ENCODE results near the gene ZNF554.

The ZNF554 gene

GRCh38 chr19:2834294-2834871, 14.7 kb downstream of the ZNF554 start:
- no peak for DNase-seq

- DNase-seq: no peak
These were observed 17.8 kb downstream of the ZNF554 start for GRCh38 chr19:2837430-2837829.

DNA sequence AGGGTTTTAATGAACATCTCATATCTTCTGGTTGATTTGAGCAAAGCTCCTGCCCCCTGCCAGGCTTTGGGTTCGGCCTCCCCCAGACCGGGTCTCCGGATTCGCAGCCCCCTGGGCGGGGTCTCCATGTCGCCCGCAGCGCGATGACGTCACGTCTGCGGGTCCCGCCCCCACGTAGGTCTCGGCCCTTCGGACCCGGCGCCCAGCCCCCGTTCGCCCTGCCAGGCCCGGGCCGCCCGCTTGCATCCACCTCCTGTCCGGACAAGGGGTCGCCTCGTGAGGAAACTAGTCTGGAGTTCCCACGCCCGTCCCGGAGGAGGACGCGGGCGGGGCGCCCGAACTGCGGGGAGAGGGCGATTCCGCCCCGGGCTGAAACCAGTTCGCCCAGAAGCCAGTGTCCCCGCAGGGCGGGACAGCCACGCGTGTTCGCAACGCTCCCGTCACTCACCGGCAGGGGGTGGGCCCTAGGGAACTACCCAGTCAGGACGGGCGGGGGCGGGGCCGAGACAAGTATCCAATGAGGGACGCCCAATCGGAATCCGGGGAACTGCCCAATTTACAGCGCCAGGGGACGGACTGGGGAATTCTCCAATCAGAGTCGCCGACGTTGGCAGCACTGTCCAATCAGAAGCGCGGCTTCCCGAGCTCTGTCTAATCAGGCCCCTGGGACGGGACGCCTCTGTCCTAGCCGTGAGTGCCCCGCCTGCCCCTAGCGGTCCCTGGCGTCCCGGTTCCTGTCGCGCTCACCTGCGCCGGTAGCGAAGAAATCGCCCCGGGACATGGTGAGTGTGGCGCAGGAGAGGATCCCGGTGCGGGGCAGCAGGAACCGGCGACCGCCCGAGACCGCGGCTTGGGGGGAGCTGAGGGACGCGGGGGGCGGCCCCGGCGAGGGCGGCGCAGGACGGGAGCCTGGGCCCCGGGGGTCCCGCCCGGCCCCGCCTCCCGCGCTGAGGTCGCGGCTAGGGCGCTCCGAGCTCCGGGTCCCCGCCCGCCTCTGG, 21.4 kb downstream of the ZNF554 start, which contains the start of gene ZNF555:
TSS of gene ZNF555 (plus strand) at position 682 of the 998 bp plus-strand sequence. CDS start at position 780, 98 bp downstream.
- DNase-seq: peak; percentile 99

GRCh38 chr19:2841855-2842574, 22.3 kb downstream of the ZNF554 start:
- no peak for DNase-seq

GRCh38 chr19:2845107-2845506, 25.4 kb downstream of the ZNF554 start:
- DNase-seq: no peak

DNA sequence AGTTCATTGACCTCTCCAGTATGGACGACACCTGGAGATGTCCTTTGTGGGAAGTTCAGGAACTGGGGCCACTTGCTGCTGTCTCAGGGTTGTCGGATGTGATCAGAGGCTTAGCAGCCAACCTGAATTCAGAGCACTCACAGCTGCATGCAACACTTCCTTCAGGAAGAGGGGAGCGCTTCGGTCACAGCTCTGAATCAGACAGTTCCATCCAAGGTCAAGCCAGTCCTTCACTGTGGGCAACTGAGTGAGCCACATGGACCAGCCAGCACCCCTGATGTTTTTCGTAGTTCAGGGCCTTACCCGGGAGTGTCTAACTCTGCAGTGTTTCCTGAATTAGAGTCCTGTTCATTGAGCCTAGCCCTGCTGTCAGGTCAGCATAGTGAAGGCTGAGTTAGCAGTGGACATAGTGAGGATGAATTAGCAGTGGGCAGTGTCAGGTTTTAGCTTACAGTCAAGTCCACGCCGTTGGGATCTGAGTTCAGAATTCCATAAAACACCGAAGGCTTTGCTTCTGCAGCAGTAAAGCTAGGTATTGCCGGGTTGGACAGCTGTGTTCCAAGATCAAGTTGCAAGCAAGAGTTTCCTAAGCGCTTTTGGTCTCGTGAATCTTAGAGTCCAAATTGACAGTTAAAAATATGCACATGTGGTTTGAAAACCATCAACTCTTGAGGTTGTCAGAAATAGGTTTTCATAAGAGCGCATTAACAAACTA, 26.7 kb downstream of the ZNF554 start:
- no peak for DNase-seq

DNA sequence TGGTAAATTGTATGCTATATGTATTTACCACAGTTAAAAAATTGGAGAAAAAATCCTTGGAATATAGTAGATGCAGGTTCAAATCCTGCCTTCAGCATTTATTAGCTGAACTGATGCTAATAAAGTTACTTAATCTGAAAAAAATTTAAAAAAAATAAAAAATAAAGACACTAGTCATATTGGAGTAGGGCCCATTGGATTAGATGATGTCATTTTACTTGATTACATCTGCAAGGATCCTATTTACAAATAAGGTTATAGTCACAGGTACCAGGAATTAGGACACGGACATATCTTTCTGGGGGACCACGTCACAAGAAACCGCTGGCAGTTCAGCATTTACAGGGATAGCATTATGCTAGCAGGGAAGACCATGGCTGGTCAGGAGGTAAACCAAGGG, 27.8 kb downstream of the ZNF554 start:
- DNase-seq: no peak

GRCh38 chr19:2848616-2849015, 28.9 kb downstream of the ZNF554 start:
- no peak for DNase-seq

DNA sequence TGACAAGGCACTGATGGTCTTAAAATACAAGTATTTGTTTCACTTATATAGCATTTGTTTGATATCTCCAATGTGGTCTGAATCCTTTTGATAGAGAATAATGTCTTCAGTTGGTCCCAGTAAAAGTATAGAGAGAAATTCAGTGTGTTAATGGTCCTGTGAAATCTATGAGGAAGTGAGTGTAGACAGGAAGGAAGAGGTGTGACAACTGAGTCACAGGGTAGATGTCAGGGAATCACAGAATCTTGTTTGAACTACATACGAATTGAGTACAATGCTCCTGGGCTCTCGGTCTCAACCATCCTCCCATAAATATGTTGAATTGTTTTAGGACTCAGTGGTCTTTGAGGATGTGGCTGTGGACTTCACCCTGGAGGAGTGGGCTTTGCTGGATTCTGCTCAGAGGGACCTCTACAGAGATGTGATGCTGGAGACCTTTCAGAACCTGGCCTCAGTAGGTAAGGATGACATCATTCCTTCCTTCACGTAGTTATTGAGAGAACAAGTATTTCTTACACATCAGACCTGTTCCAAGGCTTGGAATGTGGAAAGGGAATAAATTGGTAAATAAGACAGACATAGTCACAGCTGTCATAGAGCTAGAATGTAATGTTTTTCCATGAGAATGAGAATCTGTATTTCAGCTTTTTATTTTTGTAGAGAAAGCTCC, 30.7 kb downstream of the ZNF554 start:
- no peak for DNase-seq

DNA sequence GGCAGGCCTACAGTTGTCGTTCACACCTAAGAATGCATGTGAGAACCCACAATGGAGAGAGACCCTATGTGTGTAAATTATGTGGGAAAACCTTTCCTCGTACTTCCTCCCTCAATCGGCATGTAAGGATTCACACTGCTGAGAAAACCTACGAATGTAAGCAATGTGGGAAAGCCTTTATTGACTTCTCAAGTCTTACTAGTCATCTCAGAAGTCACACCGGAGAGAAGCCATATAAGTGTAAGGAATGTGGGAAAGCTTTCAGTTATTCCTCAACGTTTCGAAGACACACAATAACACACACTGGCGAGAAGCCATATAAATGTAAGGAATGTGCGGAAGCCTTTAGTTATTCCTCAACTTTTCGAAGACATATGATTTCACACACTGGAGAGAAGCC, 32.9 kb downstream of the ZNF554 start:
- DNase-seq: no peak

- no peak for DNase-seq
These were observed 33.4 kb downstream of the ZNF554 start for GRCh38 chr19:2853015-2853606.

DNA sequence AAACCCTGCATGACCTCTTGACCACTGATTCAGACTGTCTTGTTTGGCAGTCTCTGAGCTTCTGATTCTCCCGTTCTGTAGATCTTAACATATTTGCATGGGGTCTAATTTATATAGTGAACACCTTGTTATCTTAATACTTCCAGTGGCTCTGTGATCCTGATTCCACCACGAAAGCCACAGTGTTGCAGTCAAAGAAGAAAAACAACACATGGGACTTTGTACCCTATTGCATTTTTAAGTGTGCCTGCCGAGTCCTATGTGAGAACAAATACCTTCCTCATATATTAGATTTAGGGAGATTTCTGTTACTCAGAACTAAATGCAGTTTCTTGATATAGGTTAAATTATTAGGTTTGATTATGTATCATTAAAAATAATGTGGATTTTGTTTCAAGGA, 35.2 kb downstream of the ZNF554 start:
- no peak for DNase-seq

- no peak for DNase-seq
These were observed 36.9 kb downstream of the ZNF554 start for GRCh38 chr19:2856457-2857050.

DNA sequence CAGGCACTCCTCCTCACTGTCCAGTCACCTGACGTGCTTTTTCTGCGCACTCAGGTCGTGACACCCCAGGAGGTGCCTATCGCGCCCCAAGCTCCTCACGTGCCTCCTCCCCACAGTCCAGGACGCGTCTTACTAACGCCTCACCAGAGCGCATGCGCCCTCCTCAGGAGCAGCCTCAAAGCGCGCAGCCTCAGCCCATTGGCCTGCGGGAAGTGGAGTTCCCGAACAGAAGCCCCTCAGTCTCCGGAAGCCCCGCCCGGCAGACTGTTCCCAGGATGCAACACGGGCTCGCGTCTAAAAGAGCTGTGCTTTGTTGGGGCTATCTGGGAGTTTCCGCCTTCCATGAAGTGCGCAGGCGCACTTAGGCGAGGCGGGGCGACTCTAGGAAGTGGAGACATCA, 39.2 kb downstream of the ZNF554 start:
- no peak for DNase-seq

GRCh38 chr19:2863816-2864215, 44.1 kb downstream of the ZNF554 start:
- no peak for DNase-seq

- DNase-seq: no peak
These were observed 45.8 kb downstream of the ZNF554 start for GRCh38 chr19:2865334-2866100.

GRCh38 chr19:2866495-2867024, 46.9 kb downstream of the ZNF554 start:
- no peak for DNase-seq

DNA sequence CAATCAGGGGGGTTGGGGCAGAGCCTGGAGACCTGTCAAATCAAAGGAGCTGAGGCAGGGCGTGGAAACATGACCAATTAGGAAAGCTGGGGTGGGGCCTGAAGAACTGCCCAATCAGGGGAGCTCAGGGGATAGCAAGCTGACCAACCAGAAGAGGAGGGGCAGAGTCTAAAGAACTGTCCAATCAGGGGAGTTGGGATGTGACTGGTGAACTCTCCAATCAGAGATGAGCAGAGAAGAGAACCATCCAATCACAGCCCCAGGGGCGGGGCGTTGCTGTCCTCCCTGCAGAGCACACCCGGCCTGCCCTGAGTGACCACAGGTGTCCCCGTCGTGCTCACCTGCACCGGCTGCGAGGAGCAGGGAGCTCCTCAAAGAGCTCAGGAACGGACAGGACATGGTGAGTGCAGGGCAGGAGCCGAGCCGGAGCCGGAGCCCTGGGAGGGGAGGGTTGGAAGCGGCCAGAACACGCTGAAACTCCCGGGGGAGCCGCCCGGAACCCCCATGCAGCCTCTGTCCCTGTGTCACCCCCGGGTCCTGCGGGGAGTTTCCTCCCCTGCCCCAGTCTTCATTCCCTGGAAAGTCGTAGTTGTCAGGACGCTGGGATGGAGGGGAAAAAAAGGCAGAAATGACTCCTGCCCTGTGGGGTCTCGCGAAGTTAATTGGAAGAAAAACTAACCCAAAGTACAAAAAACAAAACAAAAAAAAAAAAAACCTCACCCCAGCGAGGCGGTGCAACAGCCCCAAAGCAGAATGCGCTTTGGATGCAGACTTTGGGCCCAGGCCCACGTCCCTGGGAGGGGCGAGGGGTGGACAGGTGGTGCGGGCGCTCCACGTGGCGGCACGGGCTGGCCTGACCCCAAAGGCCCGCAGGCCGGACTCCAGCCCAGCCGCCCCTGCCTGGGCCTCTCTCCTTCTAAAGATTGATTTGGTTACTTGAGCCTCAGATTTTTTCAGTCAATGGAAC, 47.6 kb downstream of the ZNF554 start, which contains the start of gene ZNF556:
TSS of gene ZNF556 (plus strand) at position 311 of the 967 bp plus-strand sequence. CDS start at position 398, 87 bp downstream.
- DNase-seq: peak; percentile 100

DNA sequence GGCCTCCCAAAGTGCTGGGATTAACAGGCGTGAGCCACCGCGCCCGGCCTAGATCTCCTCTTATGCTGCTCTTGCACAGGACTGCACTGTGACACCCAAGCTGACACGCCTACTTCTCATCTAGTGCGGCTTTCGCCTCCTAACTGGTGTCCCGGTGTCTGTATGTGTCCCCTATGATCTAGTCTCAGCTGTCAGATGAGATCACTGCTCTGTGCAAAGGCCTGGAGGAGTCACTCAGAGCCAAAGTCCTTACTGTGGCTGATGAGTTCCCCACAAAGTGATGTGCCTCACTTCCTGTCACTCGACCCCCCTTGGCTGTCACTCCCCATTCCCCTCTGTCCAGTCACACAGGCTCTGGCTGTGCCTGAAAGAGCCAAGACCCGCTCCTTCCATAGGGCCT, 50.0 kb downstream of the ZNF554 start:
- no peak for DNase-seq
